HepG2 (cell line): ENCODE data around the gene POU6F2. TPM values are rescaled to one million over a fixed set of nuclear protein-coding genes. Genes with fewer than 3 reads are reported as not detected.

Experiments
- ATF5 ChIP-seq: sonication (generic); formaldehyde crosslinking; IDR thresholded peaks from 2 replicates; pipeline ENCODE4 v1.4.0; 2020; ENCODE audit warnings: mild to moderate bottlenecking, low read depth, missing genetic modification reagents
- CAMTA2 ChIP-seq: sonication (generic); formaldehyde crosslinking; IDR thresholded peaks from 2 replicates; pipeline ENCODE4 v1.4.0; 2020; ENCODE audit warnings: mild to moderate bottlenecking, missing genetic modification reagents, borderline replicate concordance
- CTCF ChIP-seq: sonication (generic); formaldehyde crosslinking; IDR thresholded peaks from 2 replicates; pipeline ENCODE4 v1.5.0; 2020; ENCODE audit warnings: mild to moderate bottlenecking, missing genetic modification reagents, moderate library complexity
- DZIP1 ChIP-seq: sonication (generic); formaldehyde crosslinking; IDR thresholded peaks from 2 replicates; pipeline ENCODE4 v1.5.0; 2020; ENCODE audit warnings: mild to moderate bottlenecking, missing genetic modification reagents
- ETS1 ChIP-seq: sonication (generic); formaldehyde crosslinking; IDR thresholded peaks from 2 replicates; pipeline ENCODE4 v1.4.0; 2020; ENCODE audit warnings: missing genetic modification reagents
- MAZ ChIP-seq, 2 experiments: sonication (generic) in 1 of 2; formaldehyde crosslinking in 1 of 2; IDR thresholded peaks; 2 replicates each; pipeline versions ENCODE4 v1.5.0 to v1.6.1; 2012 to 2020; ENCODE audit warnings: low read depth in 2 of 2, mild to moderate bottlenecking in 2 of 2, borderline replicate concordance in 1 of 2, improper control_type of control experiment in 1 of 2, low read length in 1 of 2, missing genetic modification reagents in 1 of 2, moderate library complexity in 1 of 2
- MED13 ChIP-seq: sonication (generic); formaldehyde crosslinking; IDR thresholded peaks from 2 replicates; pipeline ENCODE4 v1.5.0; 2020; ENCODE audit warnings: missing genetic modification reagents
- NFKB2 ChIP-seq: sonication (generic); formaldehyde crosslinking; IDR thresholded peaks from 2 replicates; pipeline ENCODE4 v1.4.0; 2020; ENCODE audit warnings: missing genetic modification reagents, borderline replicate concordance
- SOX6 ChIP-seq, 2 experiments: fragments of 450-650 bp in 1 of 2; sonication (generic) in 1 of 2; formaldehyde crosslinking in 1 of 2; IDR thresholded peaks; 2 replicates each; pipeline versions ENCODE4 v1.4.0 to v1.6.1; 2017 to 2020; ENCODE audit warnings: antibody characterized with exemption in 1 of 2, mild to moderate bottlenecking in 1 of 2, missing genetic modification reagents in 1 of 2
- ZFP1 ChIP-seq: IDR thresholded peaks from 2 replicates; pipeline ENCODE4 v1.6.1; 2016
- ZKSCAN5 ChIP-seq: sonication (generic); formaldehyde crosslinking; IDR thresholded peaks from 2 replicates; pipeline ENCODE4 v1.5.1; 2020; ENCODE audit warnings: mild to moderate bottlenecking, missing genetic modification reagents
- ZNF30 ChIP-seq: sonication (generic); formaldehyde crosslinking; IDR thresholded peaks from 2 replicates; pipeline ENCODE4 v1.5.0; 2020; ENCODE audit warnings: mild to moderate bottlenecking, missing genetic modification reagents
- polyA plus RNA-seq, 8 experiments: library from polyadenylated mRNA; depleted of rRNA in 3 of 8; stranded (reverse) in 7 of 8; unstranded in 1 of 8; fragments of >200 nt; fragmentation: Illumina TruSeq in 4 of 8; extraction: Trizol in 4 of 8; gene quantifications; 2 replicates each; pipeline versions ENCODE4 v1.2.1 to v1.2.3, GENCODE V29; 2011 to 2016; ENCODE audit warnings: low read depth in 4 of 8, missing spikeins in 1 of 8, mixed read lengths in 1 of 8; ENCODE audit not compliant: insufficient read depth in 1 of 8
- total RNA-seq, 5 experiments: library from RNA; depleted of rRNA; stranded (reverse); fragments of >200 nt; fragmentation: Illumina TruSeq; extraction: Trizol; gene quantifications; 2 replicates each; pipeline ENCODE4 v1.2.3, GENCODE V29; 2016; ENCODE audit warnings: low read depth in 1 of 5

Gene POU6F2
- total and polyA plus RNA-seq, 2 of the 13 experiments (the other 11 are each of a cell fraction or from before 2014, with no cell fraction given) = not detected

- TF ChIP-seq MAZ (IDR thresholded peaks at IDR 0.05; ENCODE audit: borderline replicate concordance, low read depth, low read length) = no peak
- no peak for TF ChIP-seq MAZ (CRISPR knock-in tag; IDR thresholded peaks at IDR 0.05; ENCODE audit: low read depth)
- no peak for TF ChIP-seq DZIP1 (CRISPR knock-in tag)
- no peak for TF ChIP-seq SOX6 (IDR thresholded peaks at IDR 0.05)
- TF ChIP-seq SOX6 (CRISPR knock-in tag; IDR thresholded peaks at IDR 0.05) = no peak
- TF ChIP-seq ATF5 (CRISPR knock-in tag) = no peak
- no peak for TF ChIP-seq CAMTA2 (CRISPR knock-in tag)
- no peak for TF ChIP-seq ETS1 (CRISPR knock-in tag)
- no peak for TF ChIP-seq CTCF
- no peak for TF ChIP-seq NFKB2
- TF ChIP-seq ZNF30 (CRISPR knock-in tag) = no peak
- TF ChIP-seq MED13 = no peak
- TF ChIP-seq ZKSCAN5 (CRISPR knock-in tag) = no peak
- no peak for TF ChIP-seq ZFP1 (CRISPR knock-in tag)
- TF ChIP-seq, all 625 proteins: peak for 0
These were observed 431.2 kb downstream of the POU6F2 start (continued) for GRCh38 chr7:39408906-39409305.
